Measurements from ENCODE around the gene SP1.

DNA sequence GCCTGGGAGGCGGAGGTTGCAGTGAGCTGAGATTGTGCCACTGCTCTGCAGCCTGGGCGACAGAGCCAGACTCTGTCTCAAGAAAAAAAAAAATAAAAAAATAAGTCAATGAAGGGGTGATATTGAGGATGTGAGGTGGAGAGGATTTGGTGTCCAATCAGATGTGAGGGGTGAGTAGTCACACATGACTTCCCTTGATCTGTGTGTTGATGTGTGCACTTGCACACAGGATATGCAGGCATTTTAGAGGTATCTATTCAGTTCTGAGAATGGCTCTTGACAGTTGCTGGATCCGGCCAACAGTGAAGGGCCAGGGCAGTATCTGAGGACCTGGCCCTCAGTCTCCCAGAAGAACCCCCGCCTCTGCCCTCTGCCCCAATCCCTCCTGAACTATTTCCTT is 36.0 kb upstream of the SP1 start:
- no peak for TF ChIP-seq CTCF (conservative IDR thresholded peaks at IDR 0.05; ENCODE audit: low read depth, low read length)
- TF ChIP-seq EZH2 (IDR thresholded peaks at IDR 0.05; ENCODE audit: borderline replicate concordance, low read depth, low read length, poor library complexity, severe bottlenecking), result no peak

Data from A673 (cell line).